Measurements from ENCODE around the gene CYP4F12.

CYP4F12 gene, protein sequence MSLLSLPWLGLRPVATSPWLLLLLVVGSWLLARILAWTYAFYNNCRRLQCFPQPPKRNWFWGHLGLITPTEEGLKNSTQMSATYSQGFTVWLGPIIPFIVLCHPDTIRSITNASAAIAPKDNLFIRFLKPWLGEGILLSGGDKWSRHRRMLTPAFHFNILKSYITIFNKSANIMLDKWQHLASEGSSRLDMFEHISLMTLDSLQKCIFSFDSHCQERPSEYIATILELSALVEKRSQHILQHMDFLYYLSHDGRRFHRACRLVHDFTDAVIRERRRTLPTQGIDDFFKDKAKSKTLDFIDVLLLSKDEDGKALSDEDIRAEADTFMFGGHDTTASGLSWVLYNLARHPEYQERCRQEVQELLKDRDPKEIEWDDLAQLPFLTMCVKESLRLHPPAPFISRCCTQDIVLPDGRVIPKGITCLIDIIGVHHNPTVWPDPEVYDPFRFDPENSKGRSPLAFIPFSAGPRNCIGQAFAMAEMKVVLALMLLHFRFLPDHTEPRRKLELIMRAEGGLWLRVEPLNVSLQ

GRCh38 chr19:15672580-15673175 lies at the start of gene CYP4F12:
Gene CYP4F12, plus strand, starts transcription at chr19:15673087. Its CDS starts 443 bp downstream, at chr19:15673530.
- DNase-seq = no peak

DNA sequence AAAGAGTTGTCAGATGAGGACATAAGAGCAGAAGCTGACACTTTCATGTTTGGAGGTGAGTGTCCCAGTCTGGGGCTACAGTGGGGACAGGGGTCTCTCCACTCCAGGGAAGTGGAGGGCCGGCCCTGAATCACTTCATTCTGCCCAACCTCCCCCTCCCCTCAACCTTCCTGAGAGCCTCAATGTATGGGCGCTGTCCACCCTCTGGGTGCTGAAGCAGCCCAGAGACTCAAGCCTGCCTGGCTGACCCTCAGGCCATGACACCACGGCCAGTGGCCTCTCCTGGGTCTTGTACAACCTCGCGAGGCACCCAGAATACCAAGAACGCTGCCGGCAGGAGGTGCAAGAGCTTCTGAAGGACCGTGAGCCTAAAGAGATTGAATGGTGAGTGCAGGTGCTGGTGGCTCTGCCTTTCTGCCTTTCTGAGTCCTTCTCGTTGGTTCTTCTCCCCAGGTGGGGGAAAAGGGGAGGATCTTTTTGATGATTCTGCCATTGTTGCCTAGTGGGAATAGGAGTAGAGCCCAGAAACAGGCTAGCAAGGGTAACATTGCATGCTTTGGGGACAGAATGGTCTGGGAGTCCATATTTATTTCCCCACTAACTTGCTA lies 49.1 kb upstream of the CYP4F12 start:
- DNase-seq = no peak

DNA sequence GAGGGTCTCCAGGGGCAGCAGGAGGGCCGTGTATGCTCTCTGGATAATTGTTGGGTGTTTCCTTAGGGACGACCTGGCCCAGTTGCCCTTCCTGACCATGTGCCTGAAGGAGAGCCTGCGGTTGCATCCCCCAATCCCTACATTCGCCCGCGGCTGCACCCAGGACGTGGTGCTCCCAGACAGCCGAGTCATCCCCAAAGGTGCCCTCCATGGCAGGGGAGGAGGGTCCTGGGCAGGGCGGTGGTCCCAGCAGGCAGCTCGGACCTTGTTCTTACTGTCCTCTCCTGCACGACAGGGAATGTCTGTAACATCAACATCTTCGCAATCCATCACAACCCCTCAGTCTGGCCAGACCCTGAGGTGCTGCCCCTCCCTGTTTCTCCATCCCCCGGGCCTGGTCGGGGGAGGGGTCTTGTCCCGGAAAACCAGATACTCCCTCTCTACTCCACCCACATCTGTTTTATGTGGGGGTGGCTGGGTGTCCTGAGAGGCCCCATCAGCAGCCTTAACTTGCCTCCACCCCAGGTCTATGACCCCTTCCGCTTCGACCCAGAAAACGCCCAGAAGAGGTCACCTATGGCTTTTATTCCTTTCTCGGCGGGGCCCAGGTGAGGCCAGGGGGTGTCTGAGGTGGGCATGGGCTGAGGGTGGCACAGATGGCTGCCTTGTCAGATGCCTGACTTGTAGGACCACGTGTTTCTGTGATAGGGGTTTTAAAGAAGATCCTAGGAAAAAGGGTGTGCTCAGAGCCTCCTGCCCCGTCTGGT lies 44.5 kb upstream of the CYP4F12 start:
- no peak for DNase-seq

DNA sequence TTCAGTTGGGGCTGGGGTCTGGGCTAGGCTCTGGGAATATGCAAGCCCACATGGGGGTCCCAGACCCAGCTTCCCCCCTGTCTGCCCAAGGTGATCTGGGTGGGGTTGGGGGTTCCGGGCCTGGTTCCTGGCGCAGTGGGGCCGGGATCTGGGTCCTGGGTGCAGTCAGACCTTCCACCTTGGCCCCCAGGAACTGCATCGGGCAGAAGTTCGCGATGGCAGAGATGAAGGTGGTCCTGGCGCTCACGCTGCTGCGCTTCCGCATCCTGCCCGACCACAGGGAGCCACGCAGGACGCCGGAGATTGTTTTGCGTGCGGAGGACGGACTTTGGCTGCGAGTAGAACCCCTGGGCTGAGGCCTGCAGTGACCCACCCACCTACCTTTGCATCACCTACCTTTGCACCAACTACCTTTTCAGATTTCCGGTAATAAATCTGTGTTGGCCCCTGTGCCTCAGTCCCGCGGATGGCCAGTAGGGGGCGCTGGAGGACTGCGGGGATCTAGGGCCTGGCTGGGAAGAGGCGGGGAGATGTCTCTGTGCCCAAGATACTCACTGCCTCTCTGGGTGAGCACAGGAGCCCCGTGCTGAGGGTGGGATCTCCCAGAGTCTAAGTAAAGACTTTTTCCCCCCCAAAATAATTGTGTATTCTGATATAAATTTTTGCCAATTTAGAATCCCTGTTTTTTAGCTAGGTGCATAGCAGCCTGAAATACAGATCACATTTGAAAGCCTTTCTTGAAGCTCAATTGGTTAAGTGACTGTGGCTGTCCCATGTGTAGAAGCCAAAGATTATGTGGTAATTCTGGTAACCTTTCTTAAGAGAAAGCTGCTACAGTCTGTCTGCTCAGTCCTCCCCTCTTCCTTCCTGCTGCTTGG lies 43.6 kb upstream of the CYP4F12 start:
- peak; percentile 32 for DNase-seq

GRCh38 chr19:15631817-15632216 lies 41.1 kb upstream of the CYP4F12 start:
- no peak for DNase-seq

- no peak for DNase-seq
Observed at GRCh38 chr19:15633082-15633835, 39.6 kb upstream of the CYP4F12 start.

GRCh38 chr19:15634105-15634504 lies 38.8 kb upstream of the CYP4F12 start:
- no peak for DNase-seq

DNA sequence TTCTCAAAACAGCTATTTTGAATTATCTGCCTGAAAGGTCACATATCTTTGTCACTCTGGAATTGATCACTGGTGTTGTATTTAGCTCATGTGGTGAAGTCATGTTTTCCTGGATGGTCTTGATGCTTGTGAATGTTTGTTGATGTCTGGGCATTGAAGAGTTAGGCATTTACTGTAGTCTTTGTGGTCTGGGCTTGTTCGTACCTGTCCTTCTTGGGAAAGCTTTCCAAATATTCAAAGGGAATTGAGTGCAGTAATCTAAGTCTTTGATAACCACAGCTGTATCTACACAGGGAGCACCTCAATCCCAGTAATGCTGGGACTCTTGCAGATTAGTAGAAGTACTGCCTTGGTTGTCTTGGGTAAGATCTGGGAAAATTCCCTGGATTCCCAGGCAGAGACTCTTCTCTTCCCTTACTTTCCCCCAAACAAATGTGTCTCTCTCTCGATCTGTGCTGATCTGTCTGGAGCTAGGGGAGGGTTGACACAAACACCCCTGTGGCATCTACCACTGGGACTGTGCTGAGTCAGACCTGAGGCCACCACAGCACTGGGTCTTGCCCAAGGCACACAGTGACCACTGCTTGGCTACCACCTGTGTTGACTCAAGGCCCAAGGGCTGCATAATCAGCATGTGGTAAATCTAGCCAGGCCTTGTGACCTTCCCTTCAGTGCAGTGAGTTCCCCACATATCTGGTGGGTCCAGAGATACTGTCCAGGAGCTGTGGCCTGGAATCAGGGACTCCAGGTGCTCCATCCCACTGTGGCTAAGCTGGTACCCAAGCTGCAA lies 37.7 kb upstream of the CYP4F12 start:
- DNase-seq = no peak

GRCh38 chr19:15636026-15636425 lies 36.9 kb upstream of the CYP4F12 start:
- no peak for DNase-seq

DNA sequence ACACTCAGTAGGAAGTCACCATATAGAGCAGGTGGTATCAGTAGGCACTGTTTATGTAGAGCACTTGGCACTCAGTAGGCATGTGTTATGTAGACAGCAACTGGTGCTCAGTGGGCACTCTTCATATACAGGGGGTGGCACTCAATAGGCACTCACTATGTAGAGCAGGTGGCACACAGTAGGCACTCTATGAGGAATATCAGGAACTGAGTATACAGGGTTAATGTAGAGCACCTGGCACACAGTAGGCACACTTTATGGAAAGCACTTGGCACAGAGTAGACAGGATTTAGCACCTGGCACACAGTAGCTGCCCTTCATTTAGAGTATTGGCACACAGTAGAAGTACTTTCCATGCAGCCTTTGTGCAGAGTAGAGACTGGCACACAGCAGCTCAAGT lies 33.3 kb upstream of the CYP4F12 start:
- DNase-seq = no peak

GRCh38 chr19:15640294-15640903 lies 32.5 kb upstream of the CYP4F12 start, which contains the start of gene CYP4F3:
Gene CYP4F3, plus strand, starts transcription at chr19:15640897. Its CDS starts 519 bp downstream, at chr19:15641416.
- no peak for DNase-seq

DNA sequence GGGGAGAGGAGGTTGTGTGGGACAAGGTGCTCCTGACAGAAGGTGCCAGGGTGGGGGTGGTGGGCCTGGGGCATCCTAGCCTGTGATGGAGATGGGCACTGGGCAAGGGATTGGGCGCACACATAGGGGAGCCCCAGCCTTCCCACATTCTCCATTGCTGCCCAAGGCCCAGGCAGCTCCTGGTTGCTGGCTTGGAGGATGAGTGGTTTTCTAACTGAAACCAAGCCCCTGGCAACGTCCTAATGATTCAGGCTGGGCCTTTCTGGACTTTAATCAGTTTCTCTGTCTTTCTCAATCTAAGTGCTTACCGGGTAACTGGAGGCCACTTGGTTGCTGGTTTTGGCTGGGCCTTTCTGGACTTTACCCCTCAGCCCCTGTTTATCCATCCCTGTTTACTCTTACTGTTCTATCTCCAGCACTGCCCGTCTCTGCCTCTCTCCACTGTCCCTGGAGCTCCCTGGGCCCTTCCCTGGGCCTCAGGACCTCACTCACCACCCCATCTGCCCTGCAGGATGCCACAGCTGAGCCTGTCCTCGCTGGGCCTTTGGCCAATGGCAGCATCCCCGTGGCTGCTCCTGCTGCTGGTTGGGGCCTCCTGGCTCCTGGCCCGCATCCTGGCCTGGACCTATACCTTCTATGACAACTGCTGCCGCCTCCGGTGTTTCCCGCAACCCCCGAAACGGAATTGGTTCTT lies 31.8 kb upstream of the CYP4F12 start:
- no peak for DNase-seq

- no peak for DNase-seq
Observed at GRCh38 chr19:15641901-15642491, 30.9 kb upstream of the CYP4F12 start.

DNA sequence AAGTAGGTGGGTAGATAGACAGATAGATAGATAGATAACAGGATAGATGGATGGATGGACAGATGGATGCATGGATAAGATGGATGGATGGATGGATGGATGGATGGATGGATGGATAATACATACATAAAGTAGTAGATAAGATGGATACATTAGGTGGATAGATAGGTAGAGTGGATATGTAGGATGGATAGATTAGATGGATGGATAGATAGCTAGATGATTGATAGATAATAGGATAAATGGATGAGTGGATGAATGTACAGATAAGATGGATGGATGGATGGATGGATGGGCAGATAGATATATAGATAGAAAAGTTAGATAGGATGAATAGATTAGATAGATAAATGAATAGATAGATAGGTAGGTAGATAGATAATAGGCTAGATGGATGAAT lies 30.1 kb upstream of the CYP4F12 start:
- no peak for DNase-seq

DNA sequence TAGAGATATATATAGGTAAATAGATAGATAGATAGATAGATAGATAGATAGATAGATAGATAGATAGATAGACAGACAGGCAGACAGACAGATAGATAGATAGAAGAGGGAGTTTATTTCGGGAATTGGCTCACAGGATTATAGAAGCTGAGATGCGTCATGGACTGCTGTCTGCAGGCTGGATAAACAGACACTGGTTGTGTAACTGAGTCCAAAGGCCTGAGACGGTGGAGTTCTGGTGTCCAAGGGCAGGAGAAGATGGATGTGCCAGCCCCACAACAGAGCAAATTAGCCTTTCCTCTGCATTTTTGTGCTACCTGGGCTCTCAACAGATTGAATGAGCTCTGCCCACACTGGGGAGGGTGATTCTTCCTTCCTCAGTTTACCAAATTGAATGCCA lies 29.5 kb upstream of the CYP4F12 start:
- DNase-seq = no peak

- DNase-seq = no peak
Observed at GRCh38 chr19:15644066-15644741, 28.7 kb upstream of the CYP4F12 start.

DNA sequence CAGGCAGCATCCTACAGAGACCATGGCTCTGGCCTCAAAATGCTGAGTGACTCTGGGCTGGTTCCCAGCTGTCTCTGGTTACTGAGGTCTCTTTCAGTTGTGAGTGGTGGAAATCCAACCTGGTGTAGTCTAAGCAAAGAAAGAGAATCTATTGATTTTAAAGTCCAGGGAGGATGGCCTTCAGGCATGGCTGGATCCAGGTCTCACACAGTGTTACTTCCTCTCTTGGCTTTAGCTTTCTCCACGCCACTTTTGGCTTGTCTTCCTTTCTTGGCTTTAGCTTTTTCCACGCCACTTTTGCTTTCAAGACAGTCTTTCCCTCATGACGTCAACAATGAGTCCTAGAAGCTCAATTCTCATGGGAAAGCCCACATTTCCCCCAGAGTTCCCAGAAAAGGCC lies 28.1 kb upstream of the CYP4F12 start:
- DNase-seq = no peak

DNA sequence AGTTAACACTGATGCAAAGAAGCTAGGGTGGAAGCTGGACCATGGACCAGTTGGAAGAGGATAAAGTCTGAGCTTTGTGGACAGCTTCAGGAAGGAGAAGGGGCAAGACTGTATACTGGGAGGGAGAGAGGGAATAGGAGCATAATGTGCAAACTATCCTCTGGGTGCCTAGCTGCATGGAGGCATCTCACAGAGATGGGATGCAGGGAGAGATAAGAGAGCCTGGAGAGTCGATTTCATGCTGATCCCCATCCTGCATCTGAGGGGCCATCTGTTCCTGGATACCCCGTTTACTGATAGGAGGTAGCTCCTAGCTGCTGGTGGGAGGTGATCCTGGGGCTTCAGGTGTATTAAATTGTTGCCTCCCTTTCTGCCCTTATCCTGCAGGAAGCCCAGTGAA lies 23.4 kb upstream of the CYP4F12 start:
- no peak for DNase-seq

Measured in NCI-H2227 treated with DMSO at 0.1 percent for 48 hours (cell line).